ENCODE data around the gene FIGNL2. TPM values are rescaled to one million over a fixed set of nuclear protein-coding genes. Genes with fewer than 3 reads are reported as not detected.

The FIGNL2 gene
- polyA plus RNA-seq, 1 donor (not counting 4 experiments of a cell fraction or from before 2014, with no cell fraction given), result not detected

DNA sequence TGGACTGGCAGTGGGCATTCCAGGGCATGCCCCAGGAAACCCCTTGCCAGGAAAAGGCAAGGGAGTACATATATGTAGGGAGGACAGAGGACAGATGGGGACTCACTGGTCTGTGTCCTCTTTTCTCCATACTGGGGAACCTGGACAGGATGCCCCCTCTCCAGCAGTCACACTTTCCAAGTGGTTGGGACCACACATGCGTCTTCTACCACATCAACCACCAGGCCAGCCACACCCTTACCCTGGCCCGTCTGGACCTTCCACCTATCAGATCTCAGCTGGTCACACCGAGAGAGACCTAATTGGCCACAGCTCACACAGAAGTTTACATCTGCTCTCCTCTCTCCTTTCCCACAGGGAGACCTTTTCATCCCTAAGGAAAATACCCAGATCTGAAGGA lies 47.7 kb upstream of the FIGNL2 start:
- Histone ChIP-seq H3K9ac (ENCODE audit: control insufficient read depth, extremely low read depth, insufficient read depth, low read length) (no peak overlapping the region), H2AFZ (ENCODE audit: control insufficient read depth, low read length) (no peak overlapping the region), H3K79me2 (ENCODE audit: control insufficient read depth, insufficient read depth, low read length) (no peaks in the 10 kb centered on the region), H3K36me3 (ENCODE audit: control insufficient read depth in 2 of 2, extremely low read depth in 1 of 2, insufficient read depth in 2 of 2, low read length in 2 of 2) (no peaks in the 10 kb centered on the region), H3K4me1 (ENCODE audit: control insufficient read depth, extremely low read depth, insufficient read depth, low read length) (no peaks in the 10 kb centered on the region), H3K9me1 (ENCODE audit: control insufficient read depth, extremely low read depth, insufficient read depth, low read length) (no peaks in the 10 kb centered on the region), H3K27ac (ENCODE audit: control insufficient read depth, insufficient read depth, low read length) (no peak overlapping the region), H3K9me3 (ENCODE audit: control insufficient read depth, low read depth, low read length) (no peaks in the 10 kb centered on the region), H4K20me1 (ENCODE audit: control insufficient read depth, extremely low read depth, insufficient read depth, low read length) (no peaks in the 10 kb centered on the region), H3K4me3 (ENCODE audit: control insufficient read depth in 2 of 3, extremely low read depth in 1 of 3, insufficient read depth in 2 of 3, low read depth in 1 of 3, low read length in 3 of 3) (no peak overlapping the region), H3K4me2 (ENCODE audit: control insufficient read depth, extremely low read depth, insufficient read depth, low read depth, low read length) (no peak overlapping the region), H3K27me3 (ENCODE audit: control insufficient read depth, extremely low read depth, insufficient read depth, low read length) (peaks cover 3% of the 10 kb centered on the region)
- DNase-seq (ENCODE audit: low read depth, low spot score) (no peak), FAIRE-seq (no peak)
- TF ChIP-seq, protein P1, sequence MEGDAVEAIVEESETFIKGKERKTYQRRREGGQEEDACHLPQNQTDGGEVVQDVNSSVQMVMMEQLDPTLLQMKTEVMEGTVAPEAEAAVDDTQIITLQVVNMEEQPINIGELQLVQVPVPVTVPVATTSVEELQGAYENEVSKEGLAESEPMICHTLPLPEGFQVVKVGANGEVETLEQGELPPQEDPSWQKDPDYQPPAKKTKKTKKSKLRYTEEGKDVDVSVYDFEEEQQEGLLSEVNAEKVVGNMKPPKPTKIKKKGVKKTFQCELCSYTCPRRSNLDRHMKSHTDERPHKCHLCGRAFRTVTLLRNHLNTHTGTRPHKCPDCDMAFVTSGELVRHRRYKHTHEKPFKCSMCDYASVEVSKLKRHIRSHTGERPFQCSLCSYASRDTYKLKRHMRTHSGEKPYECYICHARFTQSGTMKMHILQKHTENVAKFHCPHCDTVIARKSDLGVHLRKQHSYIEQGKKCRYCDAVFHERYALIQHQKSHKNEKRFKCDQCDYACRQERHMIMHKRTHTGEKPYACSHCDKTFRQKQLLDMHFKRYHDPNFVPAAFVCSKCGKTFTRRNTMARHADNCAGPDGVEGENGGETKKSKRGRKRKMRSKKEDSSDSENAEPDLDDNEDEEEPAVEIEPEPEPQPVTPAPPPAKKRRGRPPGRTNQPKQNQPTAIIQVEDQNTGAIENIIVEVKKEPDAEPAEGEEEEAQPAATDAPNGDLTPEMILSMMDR (optimal IDR thresholded peaks at IDR 0.05 in 1 of 3, IDR thresholded peaks at IDR 0.05 in 1 of 3, conservative IDR thresholded peaks at IDR 0.05 in 1 of 3; ENCODE audit: extremely low read depth in 1 of 3, insufficient read depth in 2 of 3, low read length in 3 of 3), result no peak
- dilution Hi-C loops (cut with MboI; ENCODE audit: extremely low pct_ligation_motif_present, low sequenced_read_pairs), result no loop called here

DNA sequence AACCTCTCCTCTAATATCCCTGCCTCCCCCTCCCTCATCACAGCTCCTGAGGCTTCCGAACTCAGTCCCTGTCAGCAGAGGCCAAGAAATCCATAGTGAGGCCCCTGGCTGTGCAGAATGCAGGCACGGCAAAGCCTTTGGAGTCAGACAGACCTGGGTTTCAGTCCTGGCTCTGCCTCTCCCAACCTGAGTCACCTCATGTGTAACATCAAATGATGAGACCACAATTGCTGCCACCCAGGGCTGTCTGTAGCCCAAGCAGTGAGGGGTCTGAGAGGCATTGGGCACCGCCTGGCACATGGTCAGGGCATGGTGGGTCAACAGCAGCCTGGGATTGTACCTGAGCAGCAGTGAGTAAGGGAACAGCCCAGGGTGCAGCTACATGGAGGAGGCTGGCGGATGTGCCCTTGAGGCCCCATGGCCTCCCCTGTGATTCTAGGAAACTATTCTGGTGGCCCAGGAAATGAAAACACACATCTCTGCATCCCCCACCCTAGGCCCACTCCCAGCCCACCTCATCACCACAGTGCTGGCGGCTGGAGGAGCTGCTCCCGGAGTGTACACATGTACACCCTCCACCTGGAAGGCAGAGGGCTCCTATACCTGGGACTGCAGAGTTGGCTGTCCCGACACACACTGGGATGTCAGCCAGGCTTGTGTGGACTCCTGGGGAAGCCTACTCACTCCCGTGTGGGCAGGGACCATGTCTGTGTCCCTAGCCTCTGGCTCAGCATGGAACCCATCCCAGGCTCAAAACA lies 47.0 kb upstream of the FIGNL2 start:
- Histone ChIP-seq H3K27ac (ENCODE audit: control insufficient read depth, insufficient read depth, low read length) (no peak overlapping the region), H4K20me1 (ENCODE audit: control insufficient read depth, extremely low read depth, insufficient read depth, low read length) (no peaks in the 10 kb centered on the region), H3K9me1 (ENCODE audit: control insufficient read depth, extremely low read depth, insufficient read depth, low read length) (no peaks in the 10 kb centered on the region), H3K9ac (ENCODE audit: control insufficient read depth, extremely low read depth, insufficient read depth, low read length) (no peak overlapping the region), H3K27me3 (ENCODE audit: control insufficient read depth, extremely low read depth, insufficient read depth, low read length) (peaks cover 3% of the 10 kb centered on the region), H3K79me2 (ENCODE audit: control insufficient read depth, insufficient read depth, low read length) (no peaks in the 10 kb centered on the region), H3K4me1 (ENCODE audit: control insufficient read depth, extremely low read depth, insufficient read depth, low read length) (no peaks in the 10 kb centered on the region), H3K4me2 (ENCODE audit: control insufficient read depth, extremely low read depth, insufficient read depth, low read depth, low read length) (no peak overlapping the region), H3K36me3 (ENCODE audit: control insufficient read depth in 2 of 2, extremely low read depth in 1 of 2, insufficient read depth in 2 of 2, low read length in 2 of 2) (no peaks in the 10 kb centered on the region), H3K4me3 (ENCODE audit: control insufficient read depth in 2 of 3, extremely low read depth in 1 of 3, insufficient read depth in 2 of 3, low read depth in 1 of 3, low read length in 3 of 3) (no peak overlapping the region), H3K9me3 (ENCODE audit: control insufficient read depth, low read depth, low read length) (no peaks in the 10 kb centered on the region), H2AFZ (ENCODE audit: control insufficient read depth, low read length) (no peak overlapping the region)
- no peak for DNase-seq (ENCODE audit: low read depth, low spot score)
- dilution Hi-C loops (cut with MboI; ENCODE audit: extremely low pct_ligation_motif_present, low sequenced_read_pairs), result no loop called here
- no peak for FAIRE-seq
- TF ChIP-seq EZH2 (IDR thresholded peaks at IDR 0.05; ENCODE audit: low read length), result no peak
- TF ChIP-seq, protein P1 (optimal IDR thresholded peaks at IDR 0.05 in 1 of 3, IDR thresholded peaks at IDR 0.05 in 1 of 3, conservative IDR thresholded peaks at IDR 0.05 in 1 of 3; ENCODE audit: extremely low read depth in 1 of 3, insufficient read depth in 2 of 3, low read length in 3 of 3), result no peak
